Measurements from ENCODE around the gene TMEM79. TPM values are rescaled to one million over a fixed set of nuclear protein-coding genes. Genes with fewer than 3 reads are reported as not detected.

Gene TMEM79
- total and polyA plus RNA-seq, 2 experiments from 2014 or later: 0.97 to 1.5 TPM

DNA sequence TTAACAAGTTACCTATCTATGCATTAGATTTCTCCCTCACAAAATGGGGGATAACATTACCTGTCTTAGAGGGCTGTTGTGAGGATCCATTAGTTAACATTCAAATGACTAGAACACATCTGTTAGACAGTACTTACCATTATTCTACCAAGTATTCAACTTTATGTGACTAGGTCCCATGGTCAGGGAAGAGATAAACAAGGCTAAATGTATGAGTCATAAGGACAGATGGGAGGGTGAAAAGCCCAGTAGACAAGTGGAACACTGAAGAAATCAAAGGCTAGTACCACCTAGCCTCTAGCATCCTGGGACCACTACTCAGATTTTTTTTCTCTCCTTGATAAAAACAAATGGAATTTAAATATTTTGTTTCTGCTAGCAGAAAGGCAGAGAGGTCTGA, 24.0 kb downstream of the TMEM79 start:
- H2AFZ ChIP-seq: no peak overlapping the region
- no peaks in the 10 kb centered on the region for H3K4me1 Mint-ChIP-seq
- H3K27ac Mint-ChIP-seq: no peak overlapping the region
- H3K36me3 Mint-ChIP-seq (ENCODE audit: low read depth): peaks cover 80% of the 10 kb centered on the region
- H3K27me3 ChIP-seq (ENCODE audit: insufficient read depth): no peaks in the 10 kb centered on the region
- H3K4me2 ChIP-seq: no peak overlapping the region
- ATAC-seq: no peak
- TF ChIP-seq EZH2 (IDR thresholded peaks at IDR 0.05; ENCODE audit: low read depth, unreplicated experiment) (no peak), STAT1 (IDR thresholded peaks at IDR 0.05; ENCODE audit: unreplicated experiment) (no peak), POLR2AphosphoS5 (IDR thresholded peaks at IDR 0.05; ENCODE audit: low read depth) (no peak), EZH2phosphoT487 (IDR thresholded peaks at IDR 0.05; ENCODE audit: unreplicated experiment) (no peak), CREB1 (CRISPR knock-in tag; IDR thresholded peaks at IDR 0.05; ENCODE audit: low read depth) (no peak), JUNB (IDR thresholded peaks at IDR 0.05; ENCODE audit: unreplicated experiment) (no peak)
- TF ChIP-seq, protein P1, sequence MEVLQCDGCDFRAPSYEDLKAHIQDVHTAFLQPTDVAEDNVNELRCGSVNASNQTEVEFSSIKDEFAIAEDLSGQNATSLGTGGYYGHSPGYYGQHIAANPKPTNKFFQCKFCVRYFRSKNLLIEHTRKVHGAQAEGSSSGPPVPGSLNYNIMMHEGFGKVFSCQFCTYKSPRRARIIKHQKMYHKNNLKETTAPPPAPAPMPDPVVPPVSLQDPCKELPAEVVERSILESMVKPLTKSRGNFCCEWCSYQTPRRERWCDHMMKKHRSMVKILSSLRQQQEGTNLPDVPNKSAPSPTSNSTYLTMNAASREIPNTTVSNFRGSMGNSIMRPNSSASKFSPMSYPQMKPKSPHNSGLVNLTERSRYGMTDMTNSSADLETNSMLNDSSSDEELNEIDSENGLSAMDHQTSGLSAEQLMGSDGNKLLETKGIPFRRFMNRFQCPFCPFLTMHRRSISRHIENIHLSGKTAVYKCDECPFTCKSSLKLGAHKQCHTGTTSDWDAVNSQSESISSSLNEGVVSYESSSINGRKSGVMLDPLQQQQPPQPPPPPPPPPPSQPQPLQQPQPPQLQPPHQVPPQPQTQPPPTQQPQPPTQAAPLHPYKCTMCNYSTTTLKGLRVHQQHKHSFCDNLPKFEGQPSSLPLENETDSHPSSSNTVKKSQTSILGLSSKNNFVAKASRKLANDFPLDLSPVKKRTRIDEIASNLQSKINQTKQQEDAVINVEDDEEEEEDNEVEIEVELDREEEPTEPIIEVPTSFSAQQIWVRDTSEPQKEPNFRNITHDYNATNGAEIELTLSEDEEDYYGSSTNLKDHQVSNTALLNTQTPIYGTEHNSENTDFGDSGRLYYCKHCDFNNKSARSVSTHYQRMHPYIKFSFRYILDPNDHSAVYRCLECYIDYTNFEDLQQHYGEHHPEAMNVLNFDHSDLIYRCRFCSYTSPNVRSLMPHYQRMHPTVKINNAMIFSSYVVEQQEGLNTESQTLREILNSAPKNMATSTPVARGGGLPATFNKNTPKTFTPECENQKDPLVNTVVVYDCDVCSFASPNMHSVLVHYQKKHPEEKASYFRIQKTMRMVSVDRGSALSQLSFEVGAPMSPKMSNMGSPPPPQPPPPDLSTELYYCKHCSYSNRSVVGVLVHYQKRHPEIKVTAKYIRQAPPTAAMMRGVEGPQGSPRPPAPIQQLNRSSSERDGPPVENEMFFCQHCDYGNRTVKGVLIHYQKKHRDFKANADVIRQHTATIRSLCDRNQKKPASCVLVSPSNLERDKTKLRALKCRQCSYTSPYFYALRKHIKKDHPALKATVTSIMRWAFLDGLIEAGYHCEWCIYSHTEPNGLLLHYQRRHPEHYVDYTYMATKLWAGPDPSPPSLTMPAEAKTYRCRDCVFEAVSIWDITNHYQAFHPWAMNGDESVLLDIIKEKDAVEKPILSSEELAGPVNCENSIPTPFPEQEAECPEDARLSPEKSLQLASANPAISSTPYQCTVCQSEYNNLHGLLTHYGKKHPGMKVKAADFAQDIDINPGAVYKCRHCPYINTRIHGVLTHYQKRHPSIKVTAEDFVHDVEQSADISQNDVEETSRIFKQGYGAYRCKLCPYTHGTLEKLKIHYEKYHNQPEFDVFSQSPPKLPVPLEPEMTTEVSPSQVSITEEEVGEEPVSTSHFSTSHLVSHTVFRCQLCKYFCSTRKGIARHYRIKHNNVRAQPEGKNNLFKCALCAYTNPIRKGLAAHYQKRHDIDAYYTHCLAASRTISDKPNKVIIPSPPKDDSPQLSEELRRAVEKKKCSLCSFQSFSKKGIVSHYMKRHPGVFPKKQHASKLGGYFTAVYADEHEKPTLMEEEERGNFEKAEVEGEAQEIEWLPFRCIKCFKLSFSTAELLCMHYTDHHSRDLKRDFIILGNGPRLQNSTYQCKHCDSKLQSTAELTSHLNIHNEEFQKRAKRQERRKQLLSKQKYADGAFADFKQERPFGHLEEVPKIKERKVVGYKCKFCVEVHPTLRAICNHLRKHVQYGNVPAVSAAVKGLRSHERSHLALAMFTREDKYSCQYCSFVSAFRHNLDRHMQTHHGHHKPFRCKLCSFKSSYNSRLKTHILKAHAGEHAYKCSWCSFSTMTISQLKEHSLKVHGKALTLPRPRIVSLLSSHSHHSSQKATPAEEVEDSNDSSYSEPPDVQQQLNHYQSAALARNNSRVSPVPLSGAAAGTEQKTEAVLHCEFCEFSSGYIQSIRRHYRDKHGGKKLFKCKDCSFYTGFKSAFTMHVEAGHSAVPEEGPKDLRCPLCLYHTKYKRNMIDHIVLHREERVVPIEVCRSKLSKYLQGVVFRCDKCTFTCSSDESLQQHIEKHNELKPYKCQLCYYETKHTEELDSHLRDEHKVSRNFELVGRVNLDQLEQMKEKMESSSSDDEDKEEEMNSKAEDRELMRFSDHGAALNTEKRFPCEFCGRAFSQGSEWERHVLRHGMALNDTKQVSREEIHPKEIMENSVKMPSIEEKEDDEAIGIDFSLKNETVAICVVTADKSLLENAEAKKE (CRISPR knock-in tag; IDR thresholded peaks at IDR 0.05): no peak
- no peak overlapping the region for H3K4me3 Mint-ChIP-seq
- no peak for DNase-seq (ENCODE audit: low spot score)
- H3K9me3 Mint-ChIP-seq: no peaks in the 10 kb centered on the region
- peaks cover 7% of the 10 kb centered on the region for H3K27me3 Mint-ChIP-seq (ENCODE audit: insufficient read depth, low read depth, poor library complexity)
- H3K79me2 ChIP-seq (replicated peaks; ENCODE audit: insufficient read depth): no peaks in the 10 kb centered on the region; the same call in 1 of the 2 replicates
- H3K4me3 ChIP-seq: no peak overlapping the region
- no peaks in the 10 kb centered on the region for H3K4me1 ChIP-seq (ENCODE audit: insufficient read depth)
- no peak overlapping the region for H3K27ac ChIP-seq (ENCODE audit: low read depth)
- peaks cover 27% of the 10 kb centered on the region for H4K20me1 ChIP-seq (replicated peaks; ENCODE audit: insufficient read depth)
- peaks cover 64% of the 10 kb centered on the region for H3K36me3 ChIP-seq (ENCODE audit: insufficient read depth)
- H3F3A ChIP-seq (replicated peaks; ENCODE audit: low read depth): peaks cover 53% of the 10 kb centered on the region
- H3K9me2 ChIP-seq (ENCODE audit: insufficient read depth): no peaks in the 10 kb centered on the region

DNA sequence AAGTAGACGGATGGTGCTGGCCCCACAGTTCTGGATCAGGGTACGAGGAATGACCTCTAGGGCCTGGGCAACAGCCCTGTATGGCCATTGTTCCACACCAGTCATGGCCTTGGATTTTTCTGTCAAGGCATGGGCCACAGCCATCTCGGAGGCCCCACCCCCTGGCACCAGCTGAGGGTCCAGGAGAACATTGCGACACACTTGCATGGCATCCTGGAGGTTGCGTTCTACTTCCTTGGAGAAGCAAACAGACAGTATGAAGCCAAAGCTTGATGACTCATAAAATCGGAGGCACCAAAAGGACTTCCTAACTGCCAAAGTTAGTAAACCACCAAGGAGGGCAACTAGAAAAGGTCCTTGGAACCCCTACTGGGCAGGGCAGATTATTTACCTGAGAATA, 26.8 kb downstream of the TMEM79 start:
- no peak overlapping the region for H3K27ac Mint-ChIP-seq
- ATAC-seq: no peak
- H3K27me3 Mint-ChIP-seq (ENCODE audit: insufficient read depth, low read depth, poor library complexity): peaks cover 4% of the 10 kb centered on the region
- H3K9me3 Mint-ChIP-seq: no peaks in the 10 kb centered on the region
- H3K4me3 Mint-ChIP-seq: no peak overlapping the region
- H4K20me1 ChIP-seq (replicated peaks; ENCODE audit: insufficient read depth): peaks cover 24% of the 10 kb centered on the region
- no peak overlapping the region for H3K27ac ChIP-seq (ENCODE audit: low read depth)
- H3K36me3 Mint-ChIP-seq (ENCODE audit: low read depth): peaks cover 93% of the 10 kb centered on the region
- peaks cover 88% of the 10 kb centered on the region for H3K36me3 ChIP-seq (ENCODE audit: insufficient read depth)
- no peaks in the 10 kb centered on the region for H3K27me3 ChIP-seq (ENCODE audit: insufficient read depth)
- H3K4me1 ChIP-seq (ENCODE audit: insufficient read depth): no peaks in the 10 kb centered on the region
- no peak overlapping the region for H3K4me2 ChIP-seq
- H3K4me3 ChIP-seq: no peak overlapping the region
- TF ChIP-seq, protein P2, sequence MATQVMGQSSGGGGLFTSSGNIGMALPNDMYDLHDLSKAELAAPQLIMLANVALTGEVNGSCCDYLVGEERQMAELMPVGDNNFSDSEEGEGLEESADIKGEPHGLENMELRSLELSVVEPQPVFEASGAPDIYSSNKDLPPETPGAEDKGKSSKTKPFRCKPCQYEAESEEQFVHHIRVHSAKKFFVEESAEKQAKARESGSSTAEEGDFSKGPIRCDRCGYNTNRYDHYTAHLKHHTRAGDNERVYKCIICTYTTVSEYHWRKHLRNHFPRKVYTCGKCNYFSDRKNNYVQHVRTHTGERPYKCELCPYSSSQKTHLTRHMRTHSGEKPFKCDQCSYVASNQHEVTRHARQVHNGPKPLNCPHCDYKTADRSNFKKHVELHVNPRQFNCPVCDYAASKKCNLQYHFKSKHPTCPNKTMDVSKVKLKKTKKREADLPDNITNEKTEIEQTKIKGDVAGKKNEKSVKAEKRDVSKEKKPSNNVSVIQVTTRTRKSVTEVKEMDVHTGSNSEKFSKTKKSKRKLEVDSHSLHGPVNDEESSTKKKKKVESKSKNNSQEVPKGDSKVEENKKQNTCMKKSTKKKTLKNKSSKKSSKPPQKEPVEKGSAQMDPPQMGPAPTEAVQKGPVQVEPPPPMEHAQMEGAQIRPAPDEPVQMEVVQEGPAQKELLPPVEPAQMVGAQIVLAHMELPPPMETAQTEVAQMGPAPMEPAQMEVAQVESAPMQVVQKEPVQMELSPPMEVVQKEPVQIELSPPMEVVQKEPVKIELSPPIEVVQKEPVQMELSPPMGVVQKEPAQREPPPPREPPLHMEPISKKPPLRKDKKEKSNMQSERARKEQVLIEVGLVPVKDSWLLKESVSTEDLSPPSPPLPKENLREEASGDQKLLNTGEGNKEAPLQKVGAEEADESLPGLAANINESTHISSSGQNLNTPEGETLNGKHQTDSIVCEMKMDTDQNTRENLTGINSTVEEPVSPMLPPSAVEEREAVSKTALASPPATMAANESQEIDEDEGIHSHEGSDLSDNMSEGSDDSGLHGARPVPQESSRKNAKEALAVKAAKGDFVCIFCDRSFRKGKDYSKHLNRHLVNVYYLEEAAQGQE (IDR thresholded peaks at IDR 0.05; ENCODE audit: unreplicated experiment): no peak
- no peak for TF ChIP-seq JUNB (IDR thresholded peaks at IDR 0.05; ENCODE audit: unreplicated experiment)
- TF ChIP-seq EZH2phosphoT487 (IDR thresholded peaks at IDR 0.05; ENCODE audit: unreplicated experiment): no peak
- no peak for TF ChIP-seq STAT1 (IDR thresholded peaks at IDR 0.05; ENCODE audit: unreplicated experiment)
- H3K79me2 ChIP-seq (replicated peaks; ENCODE audit: insufficient read depth): no peaks in the 10 kb centered on the region; the same call in 1 of the 2 replicates
- peaks cover 55% of the 10 kb centered on the region for H3F3A ChIP-seq (replicated peaks; ENCODE audit: low read depth)
- no peaks in the 10 kb centered on the region for H3K4me1 Mint-ChIP-seq
- H2AFZ ChIP-seq: no peak overlapping the region
- DNase-seq (ENCODE audit: low spot score): no peak
- no peaks in the 10 kb centered on the region for H3K9me2 ChIP-seq (ENCODE audit: insufficient read depth)

Data from GM23338 (cell line).